Activated naive CD4-positive, alpha-beta T cell treated with anti-CD3 and anti-CD28 coated beads, Interleukin-2, amount 50 U/mL, for 72 hours (primary cell): ENCODE results near the gene RBFOX1. TPM values are rescaled to one million over a fixed set of nuclear protein-coding genes. Genes with fewer than 3 reads are reported as not detected.

Experiments used
- ATAC-seq, 2 donors: fragments of 150-1000 bp; cut with Tn5 transposase; 2 replicates each; pipeline ENCODE4 v1.10.0; 2021; ENCODE audit warnings: mild to moderate bottlenecking in 2 of 2, moderate library complexity in 2 of 2
- DNase-seq, 2 donors: peaks; one replicate each; pipeline ENCODE4 v3.0.0; 2021 to 2022; ENCODE audit warnings: low spot score in 2 of 2
- H3K27ac Mint-ChIP-seq, 2 donors: one replicate each; pipeline ENCODE4 v1.8.0; 2022; ENCODE audit warnings: mild to moderate bottlenecking in 2 of 2, mixed read lengths in 2 of 2
- H3K36me3 Mint-ChIP-seq, 2 donors: one replicate each; pipeline ENCODE4 v1.8.0; 2022; ENCODE audit warnings: mixed read lengths in 2 of 2
- H3K9me3 Mint-ChIP-seq, 2 donors: one replicate each; pipeline ENCODE4 v1.8.0; 2022; ENCODE audit warnings: mixed read lengths in 2 of 2
- total RNA-seq, 2 donors: library from RNA; stranded (reverse); gene quantifications; one replicate each; pipeline ENCODE4 v1.2.3, GENCODE V29; 2022

RBFOX1 gene
- total RNA-seq, 2 donors from 2014 or later: not detected

DNA sequence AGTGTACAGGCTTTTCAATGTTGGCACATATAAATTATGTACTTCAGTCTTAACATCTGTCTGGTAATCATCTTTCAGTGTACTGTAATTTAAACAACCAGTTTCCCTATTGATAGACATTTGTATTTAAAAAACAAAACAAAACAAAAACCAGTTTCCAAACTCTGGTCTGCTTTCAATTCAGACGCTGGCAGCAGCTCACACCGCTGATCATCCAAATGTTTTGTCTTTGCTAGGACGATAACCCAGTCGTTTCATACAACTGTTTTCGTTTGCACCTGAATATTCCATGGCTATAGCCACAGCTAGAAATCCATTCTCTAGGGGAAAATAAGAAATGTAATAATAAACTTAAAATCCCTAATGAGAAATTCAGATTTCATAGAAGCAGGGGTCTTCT is 47.8 kb downstream of the RBFOX1 start:
- peaks cover 6% of the 10 kb centered on the region in 2 donors for H3K36me3 Mint-ChIP-seq
- H3K9me3 Mint-ChIP-seq: peaks cover 16 to 18% of the 10 kb centered on the region in 2 donors
- DNase-seq (no peak), ATAC-seq (no peak)
- no peak overlapping the region for H3K27ac Mint-ChIP-seq

DNA sequence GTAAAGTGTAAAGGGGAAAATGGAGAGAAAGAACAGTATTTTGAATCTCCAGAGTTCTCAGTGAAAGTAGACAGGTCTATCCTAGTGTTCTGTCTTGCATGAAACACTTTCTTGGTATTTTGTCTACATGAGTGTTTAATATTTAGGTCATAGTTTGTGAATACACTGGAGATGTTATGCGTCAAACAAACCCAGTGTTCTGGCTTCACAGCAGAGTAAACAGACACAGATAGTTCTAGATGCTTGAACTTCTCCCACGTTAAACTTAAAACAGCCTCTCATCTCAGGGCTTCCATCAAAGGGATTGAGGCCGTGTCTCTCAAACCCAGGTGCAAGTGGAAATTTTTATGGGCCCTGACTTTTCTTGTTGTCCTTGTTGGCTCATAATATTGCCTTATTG is 48.3 kb downstream of the RBFOX1 start:
- H3K27ac Mint-ChIP-seq: no peak overlapping the region
- peaks cover 6 to 7% of the 10 kb centered on the region in 2 donors for H3K36me3 Mint-ChIP-seq
- H3K9me3 Mint-ChIP-seq: peaks cover 17 to 19% of the 10 kb centered on the region in 2 donors
- ATAC-seq: no peak
- DNase-seq: no peak

DNA sequence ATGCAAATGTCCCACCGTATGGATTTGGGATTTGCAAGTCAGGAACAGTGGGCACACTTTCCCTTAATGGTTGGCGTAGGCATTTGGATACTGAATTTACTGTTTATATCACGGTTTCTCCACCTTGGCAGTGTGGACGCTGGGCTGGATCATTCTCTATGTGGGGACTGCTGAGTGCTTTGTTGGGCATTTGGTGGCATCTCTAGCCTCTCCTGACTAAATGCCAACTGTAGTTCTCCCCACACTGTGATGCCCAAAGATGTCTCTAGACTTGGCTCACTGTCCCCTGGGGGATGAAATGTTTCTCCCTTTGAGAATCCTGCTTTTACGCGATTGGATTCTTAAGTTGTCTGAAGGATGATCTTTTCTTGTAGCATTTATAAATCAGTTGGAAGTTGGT is 49.0 kb downstream of the RBFOX1 start:
- ATAC-seq (no peak), DNase-seq (no peak)
- Mint-ChIP-seq H3K27ac (no peak overlapping the region), H3K9me3 (peaks cover 17 to 19% of the 10 kb centered on the region in 2 donors), H3K36me3 (peaks cover 6 to 7% of the 10 kb centered on the region in 2 donors)

DNA sequence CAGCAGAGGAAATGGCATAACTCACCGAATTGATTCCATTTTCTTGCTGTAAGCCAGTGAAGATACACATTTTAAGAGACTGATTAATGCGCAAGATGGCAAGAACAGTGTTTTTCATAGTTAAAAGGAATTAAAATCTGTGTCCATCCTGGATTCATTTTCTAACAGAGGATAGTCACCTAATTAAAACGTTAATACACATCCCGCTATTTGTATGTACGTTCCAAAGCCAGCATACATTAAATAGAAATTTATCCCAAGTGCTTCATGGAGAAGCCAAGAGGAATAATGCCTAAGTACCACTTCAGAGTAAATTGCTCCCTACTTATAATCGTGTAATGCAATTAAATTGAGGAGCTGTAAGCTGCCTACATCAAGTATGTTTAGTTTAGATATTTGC is 49.9 kb downstream of the RBFOX1 start:
- peaks cover 16 to 19% of the 10 kb centered on the region in 2 donors for H3K9me3 Mint-ChIP-seq
- H3K27ac Mint-ChIP-seq: no peak overlapping the region
- no peak for DNase-seq
- ATAC-seq: no peak
- H3K36me3 Mint-ChIP-seq: peaks cover 6 to 7% of the 10 kb centered on the region in 2 donors

DNA sequence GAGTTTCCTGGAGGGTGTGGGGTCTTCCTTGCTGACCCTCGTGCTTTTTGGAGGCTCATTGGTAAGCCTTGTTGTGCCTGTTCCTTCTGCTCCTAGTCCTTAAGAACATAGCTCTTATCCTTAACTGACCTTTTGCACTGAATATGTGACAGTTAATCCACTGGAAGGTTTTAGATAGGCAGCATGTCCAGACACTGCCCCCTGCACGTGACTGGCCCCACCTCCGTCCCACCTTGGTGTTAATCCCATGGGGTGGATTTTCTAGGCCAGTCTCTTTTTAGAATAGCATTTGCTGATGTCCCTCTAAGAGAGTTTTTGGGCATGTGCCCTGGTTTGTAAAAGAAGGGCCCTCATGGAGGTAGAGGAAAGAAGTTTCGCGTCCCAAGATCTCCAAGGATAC is 58.3 kb downstream of the RBFOX1 start:
- H3K36me3 Mint-ChIP-seq: peaks cover 0 to 5% of the 10 kb centered on the region in 2 donors
- no peak overlapping the region for H3K27ac Mint-ChIP-seq

DNA sequence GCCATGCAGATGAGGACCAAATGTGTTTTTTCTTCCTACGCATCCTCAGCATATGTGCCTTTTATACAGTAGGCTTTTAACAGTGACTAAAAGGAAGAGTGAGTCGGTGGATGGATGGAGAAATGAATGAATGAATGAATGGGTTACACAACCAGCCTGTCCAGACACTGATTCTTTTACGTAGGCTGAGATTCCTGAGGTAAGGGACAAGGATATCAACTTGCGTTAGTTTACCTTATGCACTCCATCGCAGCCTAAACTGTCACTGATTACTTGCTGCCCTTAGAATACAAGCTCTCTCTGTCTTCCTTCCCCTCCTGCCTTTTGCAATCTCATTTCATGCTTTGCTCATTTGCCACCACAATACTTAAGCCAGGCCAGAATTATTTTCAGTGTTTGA is 59.0 kb downstream of the RBFOX1 start:
- peaks cover 22 to 27% of the 10 kb centered on the region in 2 donors for H3K9me3 Mint-ChIP-seq
- ATAC-seq: no peak
- no peak for DNase-seq
- H3K27ac Mint-ChIP-seq: no peak overlapping the region
- peaks cover 0 to 5% of the 10 kb centered on the region in 2 donors for H3K36me3 Mint-ChIP-seq

More for the DNA sequence above, 58.3 kb downstream of the RBFOX1 start:
- H3K9me3 Mint-ChIP-seq: peaks cover 22 to 27% of the 10 kb centered on the region in 2 donors
- ATAC-seq: no peak
- no peak for DNase-seq

DNA sequence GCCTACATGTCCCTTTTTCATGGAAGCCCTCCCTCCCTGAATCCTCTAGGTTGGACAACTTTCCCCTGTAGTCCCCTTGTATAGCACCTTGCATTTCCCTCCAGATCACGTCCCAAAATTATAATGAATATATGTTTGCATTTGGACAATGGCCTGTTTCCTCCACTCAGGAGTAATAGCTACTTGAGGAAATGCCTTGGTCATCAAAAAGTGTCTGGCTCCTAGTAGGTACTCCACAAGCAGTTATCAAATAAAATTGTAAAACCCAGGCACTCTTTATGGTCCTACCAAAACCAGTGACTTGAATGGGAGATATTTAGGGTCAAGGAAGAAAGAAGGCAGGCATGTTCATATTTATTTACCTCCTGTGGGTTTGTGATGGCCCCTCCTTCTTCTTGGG is 59.6 kb downstream of the RBFOX1 start:
- Mint-ChIP-seq H3K27ac (no peak overlapping the region), H3K9me3 (peaks cover 22 to 27% of the 10 kb centered on the region in 2 donors), H3K36me3 (peaks cover 0 to 5% of the 10 kb centered on the region in 2 donors)
- DNase-seq: no peak
- no peak for ATAC-seq

DNA sequence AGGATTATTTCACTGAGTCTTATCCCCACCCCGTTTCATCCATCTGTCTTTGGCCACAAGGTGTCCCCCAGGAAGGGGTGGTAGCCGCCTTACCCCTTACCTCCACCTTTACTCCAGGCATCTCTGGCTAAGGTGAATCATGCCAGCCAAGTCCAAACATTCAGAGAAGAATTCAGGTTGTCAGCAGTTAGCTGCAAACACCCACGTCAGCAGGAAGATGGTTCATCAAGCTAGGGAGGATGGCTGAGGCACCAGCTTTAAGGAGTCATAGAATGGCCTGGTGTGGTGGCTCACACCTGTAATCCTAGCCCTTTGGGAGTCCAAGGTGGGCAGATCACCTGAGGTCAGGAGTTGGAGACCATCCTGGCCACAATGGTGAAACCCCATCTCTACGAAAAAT is 61.0 kb downstream of the RBFOX1 start:
- Mint-ChIP-seq H3K27ac (no peak overlapping the region), H3K9me3 (peaks cover 22 to 27% of the 10 kb centered on the region in 2 donors), H3K36me3 (peaks cover 0 to 5% of the 10 kb centered on the region in 2 donors)
- DNase-seq: no peak
- no peak for ATAC-seq

DNA sequence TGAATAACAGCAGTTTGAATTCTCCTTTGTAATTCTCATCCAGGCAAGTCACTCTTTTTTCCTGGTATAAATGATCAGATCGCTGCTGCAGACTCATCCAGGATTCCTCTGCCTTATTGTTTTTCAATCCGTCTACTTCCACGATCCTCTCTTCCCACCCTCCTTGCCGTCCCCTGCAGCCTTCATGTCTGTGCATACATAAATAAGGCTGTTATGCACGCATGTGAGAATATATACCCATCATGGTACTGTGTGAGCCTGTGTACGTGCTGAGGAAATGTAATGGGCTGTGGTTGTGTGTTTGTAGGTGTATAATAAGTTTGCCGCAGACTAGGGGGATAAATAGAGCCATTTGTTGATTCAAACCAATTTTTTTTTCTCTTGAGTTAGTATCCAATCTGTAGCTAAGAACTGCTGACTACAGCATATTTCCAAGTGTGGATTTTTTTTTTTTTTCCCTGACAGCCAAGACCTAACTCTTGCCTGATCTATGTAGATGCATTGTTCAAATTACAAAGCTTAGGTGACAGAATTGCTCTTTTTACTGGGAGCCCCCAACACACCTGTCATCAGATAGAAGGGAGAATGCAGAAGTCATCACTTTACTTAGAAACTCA is 62.2 kb downstream of the RBFOX1 start:
- DNase-seq (no peak), ATAC-seq (no peak)
- H3K36me3 Mint-ChIP-seq: peaks cover 0 to 2% of the 10 kb centered on the region in 2 donors
- H3K9me3 Mint-ChIP-seq: peaks cover 20 to 27% of the 10 kb centered on the region in 2 donors
- no peak overlapping the region for H3K27ac Mint-ChIP-seq

DNA sequence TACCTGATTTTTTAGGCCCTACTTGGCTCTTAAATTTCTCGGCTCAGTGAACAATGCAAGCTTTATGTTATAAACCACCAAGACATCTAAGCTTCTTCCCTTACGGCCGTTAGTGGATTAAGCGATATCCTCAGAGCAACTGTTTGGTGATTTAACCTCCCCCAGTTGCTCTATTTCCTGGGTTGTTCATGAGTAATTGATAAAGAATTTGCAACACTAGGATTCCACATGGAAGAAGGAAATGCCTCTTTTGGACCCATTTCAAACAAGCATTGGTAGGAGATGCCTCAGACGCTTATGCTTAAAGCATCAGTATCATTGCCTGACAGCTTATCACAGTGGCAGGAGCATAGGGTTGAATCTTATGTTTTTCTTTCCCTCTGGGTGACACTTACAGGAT is 65.3 kb downstream of the RBFOX1 start:
- no peak for ATAC-seq
- DNase-seq: no peak
- no peak overlapping the region for H3K27ac Mint-ChIP-seq
- peaks cover 7 to 11% of the 10 kb centered on the region in 2 donors for H3K9me3 Mint-ChIP-seq
- H3K36me3 Mint-ChIP-seq: no peaks in the 10 kb centered on the region

DNA sequence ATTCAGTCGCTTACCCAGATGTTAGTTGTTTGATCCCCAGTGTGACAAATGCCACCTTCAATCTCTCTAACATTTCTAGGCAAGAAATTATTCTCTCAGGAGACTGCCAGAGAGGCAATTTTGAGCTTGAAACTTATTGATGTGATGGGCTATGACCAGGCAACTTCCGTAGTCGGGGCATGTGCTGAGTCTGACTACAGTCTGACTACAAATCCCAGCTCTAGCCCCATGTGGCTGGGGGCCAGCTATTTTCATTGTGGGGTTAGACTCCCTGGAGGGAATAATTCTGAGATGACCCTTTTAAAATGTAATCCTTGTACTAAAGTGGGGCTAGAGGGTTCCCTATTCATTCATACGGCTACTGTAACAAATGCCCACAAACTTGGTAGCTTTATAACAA is 65.9 kb downstream of the RBFOX1 start:
- H3K9me3 Mint-ChIP-seq: peaks cover 7 to 10% of the 10 kb centered on the region in 2 donors
- no peak for ATAC-seq
- H3K27ac Mint-ChIP-seq: no peak overlapping the region
- DNase-seq: no peak
- H3K36me3 Mint-ChIP-seq: no peaks in the 10 kb centered on the region

DNA sequence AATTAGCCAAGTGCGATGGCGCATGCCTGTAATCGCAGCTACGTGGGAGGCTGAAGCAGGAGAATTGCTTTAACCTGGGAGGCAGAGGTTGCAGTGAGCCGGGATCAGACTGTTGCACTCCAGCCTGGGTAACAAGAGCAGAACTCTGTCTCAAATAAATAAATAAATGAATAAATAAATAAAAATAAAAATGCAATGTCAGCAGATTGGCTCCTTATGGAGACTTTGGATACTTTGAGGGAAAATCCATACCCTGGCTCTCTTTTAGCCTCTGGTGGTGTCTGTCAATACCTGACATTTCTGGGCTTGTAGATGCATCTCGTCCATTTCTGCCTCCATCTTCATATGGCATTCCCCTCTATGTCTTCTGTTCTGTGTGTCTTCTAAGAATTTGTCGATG is 66.7 kb downstream of the RBFOX1 start:
- peaks cover 6 to 8% of the 10 kb centered on the region in 2 donors for H3K9me3 Mint-ChIP-seq
- no peak overlapping the region for H3K27ac Mint-ChIP-seq
- ATAC-seq: no peak
- no peak for DNase-seq
- H3K36me3 Mint-ChIP-seq: no peaks in the 10 kb centered on the region

DNA sequence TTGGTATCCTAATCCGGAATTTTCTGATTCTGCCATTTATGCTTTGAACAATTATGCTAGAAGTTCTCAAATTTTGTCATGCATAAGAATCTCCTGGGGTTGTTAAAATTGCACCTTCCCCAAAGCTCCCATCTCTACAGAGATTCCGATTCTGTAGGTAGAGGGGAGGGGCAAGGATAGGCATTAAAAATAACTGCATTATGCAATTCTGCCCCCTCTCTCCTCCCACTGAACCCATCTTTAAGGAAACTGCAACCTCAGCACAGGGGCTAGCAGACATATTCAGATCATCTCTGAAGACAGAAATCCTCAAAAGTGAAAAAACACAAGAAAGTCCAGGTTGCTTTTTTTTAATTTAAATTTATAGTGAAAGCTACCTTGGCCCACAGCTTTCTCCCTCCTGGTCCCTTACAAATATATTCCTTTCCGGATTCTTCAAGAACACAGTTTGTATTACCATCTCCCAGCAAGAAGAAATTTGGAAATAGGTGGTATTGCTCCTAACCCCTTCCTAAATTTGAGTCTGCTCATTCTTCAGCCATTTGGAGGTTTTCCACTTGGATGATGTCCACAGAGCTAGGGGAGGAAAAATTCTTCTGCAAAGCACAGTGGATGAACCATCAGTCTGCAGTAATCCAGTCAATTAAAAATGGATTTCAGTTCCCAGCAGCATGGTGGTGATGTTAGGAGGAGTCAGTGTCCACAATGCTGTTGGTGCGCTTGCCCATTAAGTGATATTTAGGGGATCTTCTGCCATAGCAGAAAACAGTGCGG is 67.7 kb downstream of the RBFOX1 start:
- H3K36me3 Mint-ChIP-seq: no peaks in the 10 kb centered on the region
- peaks cover 0 to 3% of the 10 kb centered on the region in 2 donors for H3K9me3 Mint-ChIP-seq
- no peak for DNase-seq
- no peak for ATAC-seq
- H3K27ac Mint-ChIP-seq: no peak overlapping the region

DNA sequence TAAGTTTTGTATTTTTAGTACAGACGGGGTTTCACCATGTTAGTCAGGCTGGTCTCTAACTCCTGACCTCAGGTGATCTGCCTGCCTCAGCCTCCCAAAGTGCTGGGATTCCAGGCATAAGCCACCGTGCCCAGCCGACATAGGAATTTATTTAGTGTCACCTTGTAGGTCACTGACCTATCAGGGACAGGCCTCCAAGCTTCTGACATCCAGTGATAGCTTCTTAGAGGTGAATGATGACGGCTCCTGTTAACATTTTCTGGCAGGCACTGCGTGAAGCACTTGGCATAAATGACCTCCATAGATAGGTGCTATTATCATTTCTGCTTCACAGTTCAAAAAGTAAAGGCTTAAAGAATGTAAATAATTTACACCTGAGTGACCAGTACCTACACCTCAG is 71.6 kb downstream of the RBFOX1 start:
- H3K36me3 Mint-ChIP-seq: peaks cover 0 to 9% of the 10 kb centered on the region in 2 donors
- peaks cover 7 to 9% of the 10 kb centered on the region in 2 donors for H3K9me3 Mint-ChIP-seq
- ATAC-seq (no peak), DNase-seq (no peak)
- no peak overlapping the region for H3K27ac Mint-ChIP-seq

DNA sequence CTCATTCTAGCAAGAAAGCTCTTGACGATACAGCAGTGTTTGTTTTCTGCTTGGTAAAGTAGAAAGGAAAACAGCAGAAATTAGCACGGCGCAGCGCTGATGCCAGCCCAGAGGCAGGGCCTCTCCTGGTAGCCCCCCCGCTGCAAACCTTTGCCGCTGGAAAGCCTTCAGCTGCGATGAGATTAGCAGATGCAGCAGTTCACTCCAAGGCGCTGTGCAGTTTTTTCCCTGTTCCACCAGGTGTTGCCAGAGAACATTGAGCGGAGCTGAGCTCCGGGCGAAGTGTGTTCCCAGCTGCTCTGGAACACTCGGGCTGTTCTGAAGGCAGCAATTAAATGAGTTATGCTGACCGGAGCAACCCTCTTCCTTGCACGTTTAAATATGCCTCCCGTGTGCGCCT is 72.5 kb downstream of the RBFOX1 start:
- DNase-seq: no peak
- H3K36me3 Mint-ChIP-seq: peaks cover 0 to 11% of the 10 kb centered on the region in 2 donors
- H3K9me3 Mint-ChIP-seq: peaks cover 5 to 9% of the 10 kb centered on the region in 2 donors
- no peak for ATAC-seq
- H3K27ac Mint-ChIP-seq: no peak overlapping the region

DNA sequence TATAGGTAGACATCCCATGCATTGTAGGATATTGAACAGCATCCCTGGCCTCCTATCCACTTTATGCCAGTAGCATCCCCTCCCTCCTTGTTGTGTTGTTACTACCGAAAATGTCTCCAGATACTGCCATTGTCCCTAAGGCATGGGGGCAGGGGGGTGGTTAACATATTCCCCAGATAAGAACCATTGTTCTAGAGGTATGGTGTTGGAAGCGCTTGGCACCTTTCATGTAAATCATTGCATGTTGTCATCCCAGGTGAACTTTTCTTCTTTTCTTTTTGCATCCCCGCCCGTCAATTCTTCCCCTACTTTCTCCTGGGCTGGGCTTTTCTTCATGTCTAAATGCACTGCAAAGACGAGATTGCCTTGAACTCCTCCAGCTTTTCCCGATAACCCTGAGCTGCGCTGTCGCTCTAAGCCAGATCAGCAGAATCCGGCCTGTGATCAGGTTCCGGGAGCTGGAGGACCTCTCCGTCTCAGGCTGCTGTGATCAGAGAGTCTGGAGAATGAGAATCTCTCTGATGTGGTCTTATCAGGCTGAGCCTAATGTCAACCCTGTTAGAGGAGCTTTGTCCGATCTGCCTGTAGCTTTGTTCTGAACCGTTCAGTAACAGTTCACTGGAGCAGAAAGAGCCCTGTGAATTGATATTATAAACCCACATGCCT is 76.2 kb downstream of the RBFOX1 start:
- Mint-ChIP-seq H3K36me3 (peaks cover 0 to 11% of the 10 kb centered on the region in 2 donors), H3K9me3 (peaks cover 9 to 14% of the 10 kb centered on the region in 2 donors), H3K27ac (no peak overlapping the region)
- DNase-seq: no peak
- ATAC-seq: no peak

DNA sequence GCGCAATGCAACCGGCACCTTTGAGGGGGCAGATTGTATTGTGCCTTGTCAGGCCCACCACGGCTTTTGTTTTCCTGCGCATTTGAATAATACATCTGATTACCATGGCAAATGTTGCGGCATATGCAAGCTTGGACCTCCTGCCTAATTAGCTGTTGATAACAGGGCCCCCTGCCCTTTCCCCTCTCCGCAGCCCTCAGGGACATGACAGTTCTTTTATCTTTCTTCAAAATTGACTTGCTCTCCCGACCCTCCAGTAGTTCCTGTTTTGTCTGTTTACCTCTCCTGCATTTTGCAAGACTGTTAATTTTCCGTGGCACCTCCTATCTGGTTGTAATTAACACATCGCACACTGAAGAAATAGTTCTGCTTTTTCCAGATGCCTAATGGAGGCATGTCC is 86.8 kb downstream of the RBFOX1 start:
- DNase-seq: no peak
- peaks cover 27% of the 10 kb centered on the region in 2 donors for H3K9me3 Mint-ChIP-seq
- ATAC-seq: no peak
- peaks cover 0 to 10% of the 10 kb centered on the region in 2 donors for H3K36me3 Mint-ChIP-seq
- no peak overlapping the region for H3K27ac Mint-ChIP-seq
